T-cell (primary cell): ENCODE results near the gene CCDC88C. TPM values are rescaled to one million over a fixed set of nuclear protein-coding genes. Genes with fewer than 3 reads are reported as not detected.

Experiments used
- ATAC-seq, 4 experiments: fragments of 200-7000 bp in 3 of 4; fragments of 150-1000 bp in 1 of 4; cut with Tn5 transposase; replicated peaks in 1 of 4; 1 replicate in 3 of 4; 2 replicates in 1 of 4; pipeline ENCODE4 v1.10.0; 2021; ENCODE audit warnings: moderate library complexity in 3 of 4, mild to moderate bottlenecking in 2 of 4, moderate number of reproducible peaks in 1 of 4
- CTCF ChIA-PET, 2 donors: fragments of 300-600 bp; sonication (Branson Sonifier 250); formaldehyde crosslinking; loops; one replicate each; lab custom pipeline; 2022; ENCODE audit warnings: antibody characterized with exemption in 2 of 2; lab: Charles Lee
- POLR2A ChIA-PET, 2 donors: fragments of 300-600 bp; sonication (Branson Sonifier 250); formaldehyde crosslinking; loops; one replicate each; lab custom pipeline; 2022; ENCODE audit warnings: antibody characterized with exemption in 2 of 2; lab: Charles Lee
- DNase-seq, 35 experiments: peaks; one replicate each; pipeline versions ENCODE4 v3.0.0 to v3.0.0-alpha.2; 2013 to 2023
- H3K27ac ChIP-seq: one replicate; pipeline ENCODE4 v1.5.1; 2013; ENCODE audit warnings: low read length
- H3K27me3 ChIP-seq, 2 experiments: replicated peaks in 1 of 2; 1 replicate in 1 of 2; 2 replicates in 1 of 2; pipeline versions ENCODE4 v1.6.1 to v1.7.0; 2013; ENCODE audit warnings: low read length in 1 of 2, mixed read lengths in 1 of 2; ENCODE audit not compliant: control insufficient read depth in 2 of 2, insufficient read depth in 2 of 2; ENCODE audit errors: extremely low read depth in 1 of 2
- H3K36me3 ChIP-seq, 2 donors: 1 replicate in 1 of 2; 2 replicates in 1 of 2; pipeline versions ENCODE4 v1.6.1 to v1.7.0; 2013; ENCODE audit warnings: low read length in 1 of 2; ENCODE audit not compliant: control insufficient read depth in 2 of 2, insufficient read depth in 1 of 2; ENCODE audit errors: extremely low read depth in 1 of 2
- H3K4me1 ChIP-seq, 2 experiments: 1 replicate in 1 of 2; 2 replicates in 1 of 2; pipeline versions ENCODE4 v1.6.1 to v1.7.0; 2013; ENCODE audit warnings: low read length in 2 of 2, mixed read lengths in 1 of 2; ENCODE audit not compliant: insufficient read depth in 2 of 2, control insufficient read depth in 1 of 2; ENCODE audit errors: extremely low read depth in 1 of 2
- H3K4me3 ChIP-seq, 2 donors: 1 replicate in 1 of 2; 2 replicates in 1 of 2; pipeline versions ENCODE4 v1.5.1 to v1.7.0; 2013; ENCODE audit warnings: mild to moderate bottlenecking in 2 of 2, low read length in 1 of 2, moderate library complexity in 1 of 2; ENCODE audit not compliant: control insufficient read depth in 1 of 2; ENCODE audit errors: extremely low read depth in 1 of 2
- H3K9me3 ChIP-seq: 2 replicates; pipeline ENCODE4 v1.7.0; 2013
- H3K27ac Mint-ChIP-seq, 2 donors: one replicate each; pipeline ENCODE4 v1.8.0; 2020 to 2021; ENCODE audit warnings: mild to moderate bottlenecking in 2 of 2, mixed read lengths in 2 of 2
- H3K27me3 Mint-ChIP-seq, 2 donors: one replicate each; pipeline ENCODE4 v1.8.0; 2021 to 2022; ENCODE audit warnings: mixed read lengths in 2 of 2
- H3K36me3 Mint-ChIP-seq: one replicate; pipeline ENCODE4 v1.8.0; 2021; ENCODE audit warnings: mixed read lengths
- H3K4me1 Mint-ChIP-seq, 3 donors: one replicate each; pipeline ENCODE4 v1.8.0; 2020 to 2022; ENCODE audit warnings: mixed read lengths in 3 of 3, mild to moderate bottlenecking in 1 of 3
- H3K4me3 Mint-ChIP-seq, 3 donors: one replicate each; pipeline ENCODE4 v1.8.0; 2020 to 2022; ENCODE audit warnings: mild to moderate bottlenecking in 3 of 3, mixed read lengths in 3 of 3, moderate library complexity in 3 of 3
- H3K9me3 Mint-ChIP-seq, 3 donors: one replicate each; pipeline ENCODE4 v1.8.0; 2020 to 2022; ENCODE audit warnings: mixed read lengths in 3 of 3
- WGBS: methylation state at CpG from one replicate; pipeline ENCODE4 v1.1.5; 2013; ENCODE audit warnings: missing lambda C conversion rate; ENCODE audit not compliant: insufficient coverage; 5-methylcytosine and 5-hydroxymethylcytosine counted together
- total RNA-seq, 35 experiments: library from RNA in 6 of 35; stranded (reverse) in 6 of 35; fragments of 120-200 nt in 1 of 35; gene quantifications; one replicate each; pipeline versions ENCODE4 v1.2.1 to v1.2.4 and lab custom pipeline; 2013 to 2026

Gene CCDC88C
- total RNA-seq, 5 donors from 2014 or later (not counting 1 experiment from before 2014, with no cell fraction given) = 260 to 368 (median 275) TPM

GRCh38 chr14:91317381-91318308, 100.0 kb downstream of the CCDC88C start:
- peaks cover 23 to 84% of the 10 kb centered on the region in 2 donors for H3K36me3 ChIP-seq
- 6% methylated on average over 11 of the region's 21 CpGs for WGBS
- Mint-ChIP-seq H3K4me3 (peak overlapping the region; percentile 65 to 73 (median 68)), H3K27ac (peak overlapping the region; percentile 97 to 98), H3K4me1 (peaks cover 80 to 88% (median 80%) of the 10 kb centered on the region in 3 donors), H3K9me3 (no peaks in the 10 kb centered on the region), H3K36me3 (peaks cover 50% of the 10 kb centered on the region), H3K27me3 (no peaks in the 10 kb centered on the region)
- peak overlapping the region in 1 of 2 donors; percentile 11 for H3K4me3 ChIP-seq
- H3K4me1 ChIP-seq = peaks cover 42 to 96% of the 10 kb centered on the region in 2 experiments
- ATAC-seq (peak; percentile 48 to 81 (median 77)), DNase-seq (peak; percentile 72 to 95 (median 81))
- ChIA-PET CTCF (interaction anchor here in 1 of 2 donors (0.7 to 1.5 kb wide), 7 partner anchors 13 to 110 kb away, joined by 3 to 6 read pairs (median 3); no protein-coding TSS in a partner anchor), POLR2A (interaction anchor here in 1 of 2 donors (0.6 kb wide), 1 partner anchor 1875 kb away, joined by 4 read pairs; no protein-coding TSS in a partner anchor)
- no peaks in the 10 kb centered on the region for H3K27me3 ChIP-seq
- no peaks in the 10 kb centered on the region for H3K9me3 ChIP-seq
- peak overlapping the region; percentile 93 for H3K27ac ChIP-seq

GRCh38 chr14:91316761-91317160, 100.9 kb downstream of the CCDC88C start:
- Mint-ChIP-seq H3K9me3 (no peaks in the 10 kb centered on the region), H3K27ac (peak overlapping the region; percentile 97 to 98), H3K4me1 (peaks cover 73 to 84% (median 76%) of the 10 kb centered on the region in 3 donors), H3K4me3 (peak overlapping the region; percentile 65 to 73 (median 68)), H3K27me3 (no peaks in the 10 kb centered on the region), H3K36me3 (peaks cover 53% of the 10 kb centered on the region)
- Histone ChIP-seq H3K27ac (peak overlapping the region; percentile 93), H3K9me3 (no peaks in the 10 kb centered on the region), H3K4me1 (peaks cover 34 to 95% of the 10 kb centered on the region in 2 experiments), H3K27me3 (no peaks in the 10 kb centered on the region), H3K4me3 (peak overlapping the region in 1 of 2 donors; percentile 25), H3K36me3 (peaks cover 23 to 83% of the 10 kb centered on the region in 2 donors)
- ChIA-PET POLR2A (no interaction called here), CTCF (interaction anchor here in 1 of 2 donors (1.0 to 1.5 kb wide), 3 partner anchors 14 to 99 kb away, joined by 3 to 6 read pairs (median 3); no protein-coding TSS in a partner anchor)
- ATAC-seq (no peak), DNase-seq (no peak)
- 88% methylated on average over 2 of the region's 2 CpGs for WGBS

- peak overlapping the region; percentile 55 to 65 (median 60) for H3K4me3 Mint-ChIP-seq
- Histone ChIP-seq H3K36me3 (peaks cover 23 to 83% of the 10 kb centered on the region in 2 donors), H3K27ac (peak overlapping the region; percentile 93), H3K27me3 (no peaks in the 10 kb centered on the region), H3K9me3 (no peaks in the 10 kb centered on the region), H3K4me3 (peak overlapping the region in 1 of 2 donors; percentile 11), H3K4me1 (peaks cover 39 to 94% of the 10 kb centered on the region in 2 experiments)
- ChIA-PET POLR2A (interaction anchor here in 1 of 2 donors (0.9 kb wide), 1 partner anchor 10 kb away, joined by 3 read pairs; no protein-coding TSS in a partner anchor), CTCF (interaction anchor here in 1 of 2 donors (0.6 to 1.3 kb wide), 7 partner anchors 8 to 138 kb away, joined by 3 to 6 read pairs (median 3); no protein-coding TSS in a partner anchor)
- H3K27me3 Mint-ChIP-seq = no peaks in the 10 kb centered on the region
- H3K9me3 Mint-ChIP-seq = no peaks in the 10 kb centered on the region
- peaks cover 77 to 90% (median 82%) of the 10 kb centered on the region in 3 donors for H3K4me1 Mint-ChIP-seq
- peak overlapping the region; percentile 96 to 97 for H3K27ac Mint-ChIP-seq
- 0% methylated on average over 6 of the region's 6 CpGs for WGBS
- ATAC-seq (peak; percentile 59 to 83 (median 64)), DNase-seq (peak; percentile 62 to 95 (median 88))
- H3K36me3 Mint-ChIP-seq = peaks cover 60% of the 10 kb centered on the region
These were observed 101.8 kb downstream of the CCDC88C start for GRCh38 chr14:91315844-91316267.

- CTCF ChIA-PET = no interaction called here
- H3K4me1 ChIP-seq = peaks cover 37 to 90% of the 10 kb centered on the region in 2 experiments
- H3K4me3 ChIP-seq = no peak overlapping the region
- Mint-ChIP-seq H3K4me1 (peaks cover 77 to 88% (median 83%) of the 10 kb centered on the region in 3 donors), H3K27ac (peak overlapping the region; percentile 17 to 92), H3K9me3 (no peaks in the 10 kb centered on the region), H3K4me3 (no peak overlapping the region), H3K36me3 (peaks cover 59% of the 10 kb centered on the region), H3K27me3 (no peaks in the 10 kb centered on the region)
- POLR2A ChIA-PET = no interaction called here
- H3K27me3 ChIP-seq = no peaks in the 10 kb centered on the region
- H3K36me3 ChIP-seq = peaks cover 21 to 85% of the 10 kb centered on the region in 2 donors
- no peak for DNase-seq
- H3K27ac ChIP-seq = peak overlapping the region; percentile 93
- H3K9me3 ChIP-seq = no peaks in the 10 kb centered on the region
- no peak for ATAC-seq
- 97% methylated on average over 9 of the region's 14 CpGs for WGBS
These were observed 103.8 kb downstream of the CCDC88C start for GRCh38 chr14:91313852-91314251.

GRCh38 chr14:91313154-91313850, 104.3 kb downstream of the CCDC88C start:
- ATAC-seq (no peak), DNase-seq (no peak)
- H3K27ac Mint-ChIP-seq = peak overlapping the region; percentile 73 to 92
- H3K36me3 Mint-ChIP-seq = peaks cover 62% of the 10 kb centered on the region
- POLR2A ChIA-PET = no interaction called here
- no peaks in the 10 kb centered on the region for H3K27me3 Mint-ChIP-seq
- Histone ChIP-seq H3K4me1 (peaks cover 31 to 84% of the 10 kb centered on the region in 2 experiments), H3K27ac (no peak overlapping the region), H3K9me3 (no peaks in the 10 kb centered on the region), H3K36me3 (peaks cover 27 to 86% of the 10 kb centered on the region in 2 donors), H3K27me3 (no peaks in the 10 kb centered on the region), H3K4me3 (no peak overlapping the region)
- H3K4me3 Mint-ChIP-seq = no peak overlapping the region
- CTCF ChIA-PET = interaction anchor here in 1 of 2 donors (0.6 to 0.9 kb wide), 2 partner anchors 10 to 136 kb away, joined by 3 read pairs; no protein-coding TSS in a partner anchor
- H3K4me1 Mint-ChIP-seq = peaks cover 74 to 84% (median 79%) of the 10 kb centered on the region in 3 donors
- no peaks in the 10 kb centered on the region for H3K9me3 Mint-ChIP-seq
- 93% methylated on average over 34 of the region's 34 CpGs for WGBS
